Measurements from ENCODE around the gene SYT12.

SYT12 gene

GRCh38 chr11:66976925-66977324 is 46.0 kb upstream of the SYT12 start:
- TF ChIP-seq CTCF (conservative IDR thresholded peaks at IDR 0.05; ENCODE audit: low read length) (no peak), EZH2phosphoT487 (IDR thresholded peaks at IDR 0.05; ENCODE audit: borderline replicate concordance) (no peak)
- no peak overlapping the region for H3K4me3 ChIP-seq (ENCODE audit: low read length, poor library complexity, severe bottlenecking)
- no peaks in the 10 kb centered on the region for H3F3A ChIP-seq (ENCODE audit: low read depth)
- no peaks in the 10 kb centered on the region for H3K36me3 ChIP-seq (ENCODE audit: insufficient read depth, low read length)
- no peak overlapping the region for H3K9ac ChIP-seq (ENCODE audit: low read depth, low read length, poor library complexity, severe bottlenecking)
- H3K79me2 ChIP-seq (ENCODE audit: insufficient read depth, low read length) = no peaks in the 10 kb centered on the region
- no peak overlapping the region for H2AFZ ChIP-seq (ENCODE audit: low read length)
- H3K27me3 ChIP-seq (ENCODE audit: insufficient read depth, low read length, poor library complexity, severe bottlenecking) = no peaks in the 10 kb centered on the region
- H3K9me2 ChIP-seq (replicated peaks; ENCODE audit: low read depth, low read length) = no peaks in the 10 kb centered on the region
- H3K9me3 ChIP-seq (ENCODE audit: insufficient read depth, low read depth, low read length) = no peaks in the 10 kb centered on the region
- no peaks in the 10 kb centered on the region for H4K20me1 ChIP-seq (ENCODE audit: insufficient read depth, low read length, poor library complexity, severe bottlenecking)
- peaks cover 1% of the 10 kb centered on the region for H3K4me1 ChIP-seq (ENCODE audit: insufficient read depth, low read length, poor library complexity, severe bottlenecking)
- H3K4me2 ChIP-seq (ENCODE audit: low read depth, low read length, poor library complexity, severe bottlenecking) = no peak overlapping the region

- TF ChIP-seq EZH2phosphoT487 (IDR thresholded peaks at IDR 0.05; ENCODE audit: borderline replicate concordance) (no peak), CTCF (conservative IDR thresholded peaks at IDR 0.05; ENCODE audit: low read length) (no peak)
- Histone ChIP-seq H4K20me1 (ENCODE audit: insufficient read depth, low read length, poor library complexity, severe bottlenecking) (no peaks in the 10 kb centered on the region), H3K36me3 (ENCODE audit: insufficient read depth, low read length) (no peaks in the 10 kb centered on the region), H3F3A (ENCODE audit: low read depth) (no peaks in the 10 kb centered on the region), H3K9me3 (ENCODE audit: insufficient read depth, low read depth, low read length) (no peaks in the 10 kb centered on the region), H3K9me2 (replicated peaks; ENCODE audit: low read depth, low read length) (no peaks in the 10 kb centered on the region), H3K9ac (ENCODE audit: low read depth, low read length, poor library complexity, severe bottlenecking) (no peak overlapping the region), H3K4me1 (ENCODE audit: insufficient read depth, low read length, poor library complexity, severe bottlenecking) (peaks cover 5% of the 10 kb centered on the region), H3K4me3 (ENCODE audit: low read length, poor library complexity, severe bottlenecking) (no peak overlapping the region), H3K4me2 (ENCODE audit: low read depth, low read length, poor library complexity, severe bottlenecking) (no peak overlapping the region), H3K79me2 (ENCODE audit: insufficient read depth, low read length) (no peaks in the 10 kb centered on the region), H2AFZ (ENCODE audit: low read length) (no peak overlapping the region), H3K27me3 (ENCODE audit: insufficient read depth, low read length, poor library complexity, severe bottlenecking) (no peaks in the 10 kb centered on the region)
These were observed 44.7 kb upstream of the SYT12 start for GRCh38 chr11:66978229-66978628.

GRCh38 chr11:66978717-66979116 is 44.2 kb upstream of the SYT12 start:
- Histone ChIP-seq H3K79me2 (ENCODE audit: insufficient read depth, low read length) (no peaks in the 10 kb centered on the region), H2AFZ (ENCODE audit: low read length) (no peak overlapping the region), H3K9me2 (replicated peaks; ENCODE audit: low read depth, low read length) (no peaks in the 10 kb centered on the region), H3F3A (ENCODE audit: low read depth) (no peaks in the 10 kb centered on the region), H3K36me3 (ENCODE audit: insufficient read depth, low read length) (no peaks in the 10 kb centered on the region), H3K9ac (ENCODE audit: low read depth, low read length, poor library complexity, severe bottlenecking) (no peak overlapping the region), H3K9me3 (ENCODE audit: insufficient read depth, low read depth, low read length) (no peaks in the 10 kb centered on the region), H3K4me2 (ENCODE audit: low read depth, low read length, poor library complexity, severe bottlenecking) (no peak overlapping the region), H4K20me1 (ENCODE audit: insufficient read depth, low read length, poor library complexity, severe bottlenecking) (no peaks in the 10 kb centered on the region), H3K4me1 (ENCODE audit: insufficient read depth, low read length, poor library complexity, severe bottlenecking) (peaks cover 5% of the 10 kb centered on the region), H3K27me3 (ENCODE audit: insufficient read depth, low read length, poor library complexity, severe bottlenecking) (no peaks in the 10 kb centered on the region), H3K4me3 (ENCODE audit: low read length, poor library complexity, severe bottlenecking) (no peak overlapping the region)
- no peak for TF ChIP-seq EZH2phosphoT487 (IDR thresholded peaks at IDR 0.05; ENCODE audit: borderline replicate concordance)
- no peak for TF ChIP-seq CTCF (conservative IDR thresholded peaks at IDR 0.05; ENCODE audit: low read length)

Measured in Loucy (cell line).